Liver (tissue), 9 donors: ENCODE measurements around the gene TAPT1. TPM values are rescaled to one million over a fixed set of nuclear protein-coding genes. Genes with fewer than 3 reads are reported as not detected.
"Not testable (repeated sequence)": the region's sequence is repeated elsewhere in the genome, so short reads cannot be mapped to it uniquely, and the experiment has no call there.

Source experiments
- DNase-seq: peaks from one replicate; pipeline ENCODE4 v3.0.0-alpha.2; 2017; ENCODE audit warnings: low spot score
- H3K27ac ChIP-seq, 2 donors: one replicate each; pipeline ENCODE4 v1.7.0; 2013; ENCODE audit warnings: inconsistent platforms in 2 of 2, low read length in 2 of 2, control low read depth in 1 of 2, low read depth in 1 of 2, mild to moderate bottlenecking in 1 of 2
- H3K27me3 ChIP-seq, 4 donors: one replicate each; pipeline versions ENCODE4 v1.6.1 to v1.7.0; 2013; ENCODE audit warnings: low read length in 3 of 4, inconsistent platforms in 1 of 4, mild to moderate bottlenecking in 1 of 4, moderate library complexity in 1 of 4; ENCODE audit not compliant: control insufficient read depth in 4 of 4, insufficient read depth in 4 of 4
- H3K36me3 ChIP-seq, 4 donors: one replicate each; pipeline versions ENCODE4 v1.6.1 to v1.7.0; 2013; ENCODE audit warnings: low read length in 3 of 4, mild to moderate bottlenecking in 3 of 4, low read depth in 1 of 4, moderate library complexity in 1 of 4; ENCODE audit not compliant: control insufficient read depth in 4 of 4, insufficient read depth in 3 of 4
- H3K4me1 ChIP-seq, 4 donors: one replicate each; pipeline versions ENCODE4 v1.6.1 to v1.7.0; 2013; ENCODE audit warnings: low read length in 3 of 4, mild to moderate bottlenecking in 3 of 4, moderate library complexity in 1 of 4; ENCODE audit not compliant: control insufficient read depth in 4 of 4, insufficient read depth in 4 of 4
- H3K4me3 ChIP-seq, 3 donors: one replicate each; pipeline versions ENCODE4 v1.6.1 to v1.7.0; 2013; ENCODE audit warnings: low read length in 3 of 3, control low read depth in 1 of 3, low read depth in 1 of 3, mild to moderate bottlenecking in 1 of 3
- H3K9ac ChIP-seq, 2 donors: one replicate each; pipeline ENCODE4 v1.7.0; 2013; ENCODE audit warnings: low read length in 2 of 2, mild to moderate bottlenecking in 2 of 2, moderate library complexity in 2 of 2, control low read depth in 1 of 2, low read depth in 1 of 2
- H3K9me3 ChIP-seq, 4 donors: one replicate each; pipeline versions ENCODE4 v1.6.1 to v1.7.0; 2013; ENCODE audit warnings: low read length in 3 of 4; ENCODE audit not compliant: control insufficient read depth in 4 of 4
- EGR1 ChIP-seq, 2 donors: IDR thresholded peaks; 2 replicates each; pipeline ENCODE4 v1.6.1; 2016 to 2018; ENCODE audit warnings: antibody characterized with exemption in 2 of 2, low read depth in 2 of 2
- FOXA2 ChIP-seq: IDR thresholded peaks from 2 replicates; pipeline ENCODE4 v1.6.1; 2016; ENCODE audit warnings: antibody characterized with exemption
- HNF4G ChIP-seq: IDR thresholded peaks from 2 replicates; pipeline ENCODE4 v1.6.1; 2016; ENCODE audit warnings: antibody characterized with exemption
- MAX ChIP-seq: IDR thresholded peaks from 2 replicates; pipeline ENCODE4 v1.6.1; 2016; ENCODE audit warnings: antibody characterized with exemption
- NR2F2 ChIP-seq: IDR thresholded peaks from 2 replicates; pipeline ENCODE4 v1.6.1; 2016; ENCODE audit warnings: antibody characterized with exemption
- RAD21 ChIP-seq, 2 donors: IDR thresholded peaks; 2 replicates each; pipeline ENCODE4 v1.6.1; 2016; ENCODE audit warnings: antibody characterized with exemption in 2 of 2, mild to moderate bottlenecking in 2 of 2
- REST ChIP-seq: IDR thresholded peaks from 2 replicates; pipeline ENCODE4 v1.6.1; 2016; ENCODE audit warnings: antibody characterized with exemption, mild to moderate bottlenecking
- SP1 ChIP-seq: IDR thresholded peaks from 2 replicates; pipeline ENCODE4 v1.6.1; 2018; ENCODE audit warnings: antibody characterized with exemption, mild to moderate bottlenecking
- TAF1 ChIP-seq: conservative IDR thresholded peaks from 2 replicates; pipeline ENCODE4 v1.6.1; 2016; ENCODE audit warnings: antibody characterized with exemption, mild to moderate bottlenecking
- YY1 ChIP-seq: IDR thresholded peaks from 2 replicates; pipeline ENCODE4 v1.6.1; 2016; ENCODE audit warnings: antibody characterized with exemption, mild to moderate bottlenecking
- WGBS: extraction: QIAGEN DNeasy Blood & Tissue Kit; methylation state at CpG from one replicate; pipeline ENCODE4 v1.1.7; 2013; 5-methylcytosine and 5-hydroxymethylcytosine counted together
- polyA plus RNA-seq, 2 donors: library from polyadenylated mRNA; stranded (reverse) in 1 of 2; unstranded in 1 of 2; fragments of 200-250 nt in 1 of 2; fragments of >200 nt in 1 of 2; fragmentation: Nextera tagmentation in 1 of 2; extraction: Ambion mirVana in 1 of 2; gene quantifications; one replicate each; pipeline versions ENCODE4 v1.2.1 to v1.2.3, GENCODE V29; 2013 to 2015
- total RNA-seq, 2 donors: library from RNA; depleted of rRNA; stranded (reverse); fragments of >200 nt; gene quantifications; one replicate each; pipeline ENCODE4 v1.2.3, GENCODE V29; 2014
- donor health status: healthy.
- donor health status: healthy.
- donor health status: healthy.
- donor health status: healthy.
- donor health status: healthy.

TAPT1 gene
- total and polyA plus RNA-seq, 4 donors = 12.2 to 53.7 (median 22.1) TPM

- Histone ChIP-seq H3K36me3 (no peaks in the 10 kb centered on the region), H3K4me3 (no peak overlapping the region), H3K27me3 (no peaks in the 10 kb centered on the region), H3K9ac (no peak overlapping the region), H3K9me3 (no peaks in the 10 kb centered on the region), H3K27ac (no peak overlapping the region), H3K4me1 (no peaks in the 10 kb centered on the region)
- TF ChIP-seq REST (no peak), MAX (no peak), HNF4G (no peak), EGR1 (IDR thresholded peaks at IDR 0.05; ENCODE audit: low read depth in 2 of 2) (no peak), FOXA2 (no peak), YY1 (no peak), RAD21 (IDR thresholded peaks at IDR 0.05) (peak in 1 of 2 donors; percentile 14)
- DNase-seq = no peak
- WGBS = 86% methylated on average over 6 of the region's 6 CpGs
These were observed 44.4 kb upstream of the TAPT1 start for GRCh38 chr4:16270454-16271328.

- H3K36me3 ChIP-seq, DNase-seq, H3K4me3 ChIP-seq, H3K9ac ChIP-seq, H3K27me3 ChIP-seq, H3K9me3 ChIP-seq, H3K4me1 ChIP-seq, H3K27ac ChIP-seq: not testable (repeated sequence)
- 90% methylated on average over 4 of the region's 4 CpGs for WGBS
These were observed 43.6 kb upstream of the TAPT1 start for GRCh38 chr4:16269742-16270453.

GRCh38 chr4:16269240-16269639 is 43.0 kb upstream of the TAPT1 start:
- no peaks in the 10 kb centered on the region for H3K4me1 ChIP-seq
- H3K4me3 ChIP-seq = no peak overlapping the region
- no peak for TF ChIP-seq TAF1
- TF ChIP-seq SP1 = no peak
- TF ChIP-seq EGR1 (IDR thresholded peaks at IDR 0.05; ENCODE audit: low read depth in 2 of 2) = no peak
- no peak for TF ChIP-seq NR2F2
- DNase-seq = no peak
- no peak overlapping the region for H3K27ac ChIP-seq
- WGBS = 91% methylated on average over 1 of the region's 1 CpG
- H3K27me3 ChIP-seq = no peaks in the 10 kb centered on the region
- H3K9me3 ChIP-seq = no peaks in the 10 kb centered on the region
- H3K9ac ChIP-seq = no peak overlapping the region
- H3K36me3 ChIP-seq = no peaks in the 10 kb centered on the region
